ENCODE measurements around the gene SRRD.

SRRD gene

DNA sequence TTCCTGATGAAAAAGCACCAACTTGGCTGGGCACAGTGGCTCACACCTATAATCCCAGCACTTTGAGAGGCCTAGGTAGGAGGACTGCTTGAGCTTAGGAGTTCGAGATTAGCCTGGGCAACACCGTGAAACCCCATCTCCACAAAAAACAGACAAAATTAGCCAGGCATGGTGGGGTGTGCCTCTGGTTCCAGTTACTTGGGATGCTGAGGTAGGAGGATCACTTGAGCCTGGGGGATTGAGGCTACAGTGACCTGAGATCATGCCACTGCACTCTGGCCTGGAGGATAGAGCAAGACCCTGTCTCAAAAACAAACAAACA is 3.1 kb upstream of the SRRD start:
- Histone ChIP-seq H2AFZ (ENCODE audit: low read depth, low read length, severe bottlenecking) (no peak overlapping the region), H3K27ac (ENCODE audit: low read depth, low read length) (peak overlapping the region; percentile 89), H3K27me3 (ENCODE audit: low read length) (no peaks in the 10 kb centered on the region), H3K9me2 (replicated peaks; ENCODE audit: insufficient read depth, low read length) (no peaks in the 10 kb centered on the region), H3K9ac (ENCODE audit: low read length) (peak overlapping the region; percentile 83), H3K4me3 (ENCODE audit: insufficient read depth, low read length, poor library complexity, severe bottlenecking) (peak overlapping the region; percentile 82), H3K79me2 (ENCODE audit: insufficient read depth, low read length) (peaks cover 56% of the 10 kb centered on the region), H3F3A (ENCODE audit: insufficient read depth) (peaks cover 27% of the 10 kb centered on the region), H4K20me1 (ENCODE audit: low read depth, low read length) (no peaks in the 10 kb centered on the region), H3K4me2 (ENCODE audit: low read depth, low read length, poor library complexity, severe bottlenecking) (peak overlapping the region; percentile 98), H3K9me3 (ENCODE audit: insufficient read depth, low read length) (no peaks in the 10 kb centered on the region), H3K36me3 (ENCODE audit: low read length) (no peaks in the 10 kb centered on the region; the same call in 1 of the 2 replicates)
- TF ChIP-seq, protein P1, sequence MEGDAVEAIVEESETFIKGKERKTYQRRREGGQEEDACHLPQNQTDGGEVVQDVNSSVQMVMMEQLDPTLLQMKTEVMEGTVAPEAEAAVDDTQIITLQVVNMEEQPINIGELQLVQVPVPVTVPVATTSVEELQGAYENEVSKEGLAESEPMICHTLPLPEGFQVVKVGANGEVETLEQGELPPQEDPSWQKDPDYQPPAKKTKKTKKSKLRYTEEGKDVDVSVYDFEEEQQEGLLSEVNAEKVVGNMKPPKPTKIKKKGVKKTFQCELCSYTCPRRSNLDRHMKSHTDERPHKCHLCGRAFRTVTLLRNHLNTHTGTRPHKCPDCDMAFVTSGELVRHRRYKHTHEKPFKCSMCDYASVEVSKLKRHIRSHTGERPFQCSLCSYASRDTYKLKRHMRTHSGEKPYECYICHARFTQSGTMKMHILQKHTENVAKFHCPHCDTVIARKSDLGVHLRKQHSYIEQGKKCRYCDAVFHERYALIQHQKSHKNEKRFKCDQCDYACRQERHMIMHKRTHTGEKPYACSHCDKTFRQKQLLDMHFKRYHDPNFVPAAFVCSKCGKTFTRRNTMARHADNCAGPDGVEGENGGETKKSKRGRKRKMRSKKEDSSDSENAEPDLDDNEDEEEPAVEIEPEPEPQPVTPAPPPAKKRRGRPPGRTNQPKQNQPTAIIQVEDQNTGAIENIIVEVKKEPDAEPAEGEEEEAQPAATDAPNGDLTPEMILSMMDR (IDR thresholded peaks at IDR 0.05; ENCODE audit: insufficient read depth, low read length, poor library complexity, severe bottlenecking): no peak
- TF ChIP-seq EZH2phosphoT487 (conservative IDR thresholded peaks at IDR 0.05; ENCODE audit: low read length): no peak

DNA sequence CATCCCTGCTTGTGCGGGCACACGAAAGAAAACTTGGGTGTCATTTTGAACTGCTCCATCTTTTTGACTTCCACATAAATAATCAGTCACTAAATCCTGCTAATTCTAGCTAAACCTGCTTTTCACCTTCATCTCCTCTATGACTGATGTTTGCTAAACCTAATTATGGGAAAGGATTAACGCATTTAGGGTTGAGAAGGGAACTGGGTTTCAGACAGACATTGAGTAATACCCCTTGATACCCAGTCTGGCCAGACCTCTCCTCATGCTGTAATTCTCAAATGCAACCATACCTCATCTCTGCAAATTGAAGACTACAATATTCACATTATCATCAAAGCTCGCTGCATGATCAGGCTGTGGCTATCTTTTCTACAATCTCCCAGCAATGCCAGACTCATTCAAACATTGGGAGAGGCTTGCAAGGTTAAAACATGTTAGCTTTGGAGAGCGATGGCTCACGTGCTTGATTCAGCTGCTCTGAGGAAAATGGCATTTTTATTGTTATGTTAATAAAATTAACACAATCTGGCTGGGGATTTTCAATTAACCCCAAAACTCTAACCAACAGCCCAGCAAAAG is 2.5 kb upstream of the SRRD start:
- H3F3A ChIP-seq (ENCODE audit: insufficient read depth): peaks cover 27% of the 10 kb centered on the region
- TF ChIP-seq, protein P1 (IDR thresholded peaks at IDR 0.05; ENCODE audit: insufficient read depth, low read length, poor library complexity, severe bottlenecking): no peak
- no peak for TF ChIP-seq EZH2phosphoT487 (conservative IDR thresholded peaks at IDR 0.05; ENCODE audit: low read length)
- peaks cover 62% of the 10 kb centered on the region for H3K79me2 ChIP-seq (ENCODE audit: insufficient read depth, low read length)
- no peaks in the 10 kb centered on the region for H3K9me3 ChIP-seq (ENCODE audit: insufficient read depth, low read length)
- H3K27me3 ChIP-seq (ENCODE audit: low read length): no peaks in the 10 kb centered on the region
- H4K20me1 ChIP-seq (ENCODE audit: low read depth, low read length): no peaks in the 10 kb centered on the region
- no peak overlapping the region for H2AFZ ChIP-seq (ENCODE audit: low read depth, low read length, severe bottlenecking)
- peak overlapping the region; percentile 89 for H3K27ac ChIP-seq (ENCODE audit: low read depth, low read length)
- peak overlapping the region; percentile 98 for H3K4me2 ChIP-seq (ENCODE audit: low read depth, low read length, poor library complexity, severe bottlenecking)
- H3K36me3 ChIP-seq (ENCODE audit: low read length): no peaks in the 10 kb centered on the region; the same call in 1 of the 2 replicates
- peak overlapping the region; percentile 82 for H3K4me3 ChIP-seq (ENCODE audit: insufficient read depth, low read length, poor library complexity, severe bottlenecking)
- no peaks in the 10 kb centered on the region for H3K9me2 ChIP-seq (replicated peaks; ENCODE audit: insufficient read depth, low read length)
- peak overlapping the region; percentile 83 for H3K9ac ChIP-seq (ENCODE audit: low read length)

DNA sequence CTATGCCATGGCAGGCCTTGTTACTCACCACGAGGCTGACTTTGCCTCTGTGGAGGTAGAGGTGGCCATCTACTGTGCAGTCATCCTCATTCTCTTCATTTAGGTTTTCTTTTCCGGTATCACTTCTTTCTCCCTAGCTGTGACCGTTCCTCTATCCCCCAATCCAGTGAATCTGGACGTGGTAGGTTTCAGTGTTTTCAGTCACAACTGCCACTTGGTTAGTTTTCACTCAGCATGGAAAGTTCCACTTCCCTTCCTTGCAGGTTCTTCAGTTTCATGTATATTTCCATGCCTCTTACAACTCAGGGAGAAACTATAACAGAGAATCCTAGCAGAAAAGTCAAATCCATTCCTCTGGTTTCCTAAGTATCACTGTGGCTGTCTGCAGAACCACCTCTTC is 2.0 kb upstream of the SRRD start:
- Histone ChIP-seq H3F3A (ENCODE audit: insufficient read depth) (peaks cover 27% of the 10 kb centered on the region), H3K4me3 (ENCODE audit: insufficient read depth, low read length, poor library complexity, severe bottlenecking) (peak overlapping the region; percentile 82), H3K36me3 (ENCODE audit: low read length) (no peaks in the 10 kb centered on the region; the same call in 1 of the 2 replicates), H3K4me2 (ENCODE audit: low read depth, low read length, poor library complexity, severe bottlenecking) (peak overlapping the region; percentile 98), H3K27ac (ENCODE audit: low read depth, low read length) (peak overlapping the region; percentile 89), H3K9me2 (replicated peaks; ENCODE audit: insufficient read depth, low read length) (no peaks in the 10 kb centered on the region), H4K20me1 (ENCODE audit: low read depth, low read length) (no peaks in the 10 kb centered on the region), H3K9ac (ENCODE audit: low read length) (peak overlapping the region; percentile 83), H3K9me3 (ENCODE audit: insufficient read depth, low read length) (no peaks in the 10 kb centered on the region), H2AFZ (ENCODE audit: low read depth, low read length, severe bottlenecking) (no peak overlapping the region), H3K79me2 (ENCODE audit: insufficient read depth, low read length) (peaks cover 65% of the 10 kb centered on the region), H3K27me3 (ENCODE audit: low read length) (no peaks in the 10 kb centered on the region)
- TF ChIP-seq, protein P1 (IDR thresholded peaks at IDR 0.05; ENCODE audit: insufficient read depth, low read length, poor library complexity, severe bottlenecking): no peak
- no peak for TF ChIP-seq EZH2phosphoT487 (conservative IDR thresholded peaks at IDR 0.05; ENCODE audit: low read length)

All from SU-DHL-6 (cell line).